Measurements from ENCODE around the gene TMEM123.

DNA sequence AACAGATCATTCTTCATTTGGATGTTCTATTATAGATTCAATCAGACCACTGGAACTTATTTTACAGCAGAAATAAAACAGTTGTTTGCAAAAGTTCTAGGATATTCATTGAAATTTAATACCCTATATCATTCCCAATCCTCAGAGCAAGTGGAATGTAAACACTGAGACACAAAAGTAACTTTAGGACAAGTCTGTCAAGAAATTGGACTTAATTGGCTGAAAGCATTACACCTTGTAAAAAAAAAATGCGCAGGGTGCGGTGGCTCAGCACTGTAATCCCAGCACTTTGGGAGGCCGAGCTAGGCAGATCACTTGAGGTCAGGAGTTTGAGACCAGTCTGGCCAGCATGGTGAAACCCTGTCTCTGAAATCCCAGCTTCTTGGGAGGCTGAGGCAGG is 29.9 kb upstream of the TMEM123 start:
- TF ChIP-seq, protein P1, sequence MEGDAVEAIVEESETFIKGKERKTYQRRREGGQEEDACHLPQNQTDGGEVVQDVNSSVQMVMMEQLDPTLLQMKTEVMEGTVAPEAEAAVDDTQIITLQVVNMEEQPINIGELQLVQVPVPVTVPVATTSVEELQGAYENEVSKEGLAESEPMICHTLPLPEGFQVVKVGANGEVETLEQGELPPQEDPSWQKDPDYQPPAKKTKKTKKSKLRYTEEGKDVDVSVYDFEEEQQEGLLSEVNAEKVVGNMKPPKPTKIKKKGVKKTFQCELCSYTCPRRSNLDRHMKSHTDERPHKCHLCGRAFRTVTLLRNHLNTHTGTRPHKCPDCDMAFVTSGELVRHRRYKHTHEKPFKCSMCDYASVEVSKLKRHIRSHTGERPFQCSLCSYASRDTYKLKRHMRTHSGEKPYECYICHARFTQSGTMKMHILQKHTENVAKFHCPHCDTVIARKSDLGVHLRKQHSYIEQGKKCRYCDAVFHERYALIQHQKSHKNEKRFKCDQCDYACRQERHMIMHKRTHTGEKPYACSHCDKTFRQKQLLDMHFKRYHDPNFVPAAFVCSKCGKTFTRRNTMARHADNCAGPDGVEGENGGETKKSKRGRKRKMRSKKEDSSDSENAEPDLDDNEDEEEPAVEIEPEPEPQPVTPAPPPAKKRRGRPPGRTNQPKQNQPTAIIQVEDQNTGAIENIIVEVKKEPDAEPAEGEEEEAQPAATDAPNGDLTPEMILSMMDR (IDR thresholded peaks at IDR 0.05) = no peak
- no peak for TF ChIP-seq POLR2AphosphoS5 (IDR thresholded peaks at IDR 0.05)

Measured in sigmoid colon (tissue), 4 donors.